Cardiac muscle cell (in vitro differentiated cells and primary cell): ENCODE measurements around the gene CCER1. TPM values are rescaled to one million over a fixed set of nuclear protein-coding genes. Genes with fewer than 3 reads are reported as not detected.

Experiments used
- DNase-seq, 2 donors: peaks; one replicate each; pipeline versions ENCODE4 v3.0.0 to v3.0.0-alpha.2; 2010 to 2017; ENCODE audit warnings: low read depth in 1 of 2, low spot score in 1 of 2
- H3K27ac ChIP-seq: fragments of 200-600 bp; sonication (generic); 2 replicates; pipeline ENCODE4 v1.5.1; 2016
- H3K27me3 ChIP-seq: fragments of 200-600 bp; sonication (generic); 2 replicates; pipeline ENCODE4 v1.6.0; 2016; ENCODE audit warnings: control low read depth
- H3K36me3 ChIP-seq: fragments of 200-600 bp; sonication (generic); 2 replicates; pipeline ENCODE4 v1.5.1; 2016; ENCODE audit warnings: control low read depth
- H3K4me1 ChIP-seq: fragments of 200-600 bp; sonication (generic); 2 replicates; pipeline ENCODE4 v1.8.1; 2017; ENCODE audit warnings: low read depth, mild to moderate bottlenecking, mixed run types
- H3K4me3 ChIP-seq: fragments of 200-600 bp; sonication (generic); 2 replicates; pipeline ENCODE4 v1.5.1; 2016; ENCODE audit warnings: mild to moderate bottlenecking
- H3K9me3 ChIP-seq: fragments of 200-600 bp; sonication (generic); 2 replicates; pipeline ENCODE4 v1.5.1; 2017; ENCODE audit warnings: low read depth, mild to moderate bottlenecking, control low read depth
- CTCF ChIP-seq: IDR thresholded peaks from 2 replicates; pipeline ENCODE4 v1.5.1; 2012; ENCODE audit warnings: low read depth, mild to moderate bottlenecking, low read length
- polyA plus RNA-seq: library from polyadenylated mRNA; unstranded; fragments of >200 nt; fragmentation: Nextera tagmentation; extraction: Ambion mirVana; gene quantifications from 2 replicates; pipeline ENCODE4 v1.2.1, GENCODE V29; 2016
- total RNA-seq: library from RNA; depleted of rRNA; stranded (reverse); fragments of >200 nt; gene quantifications from 2 replicates; pipeline ENCODE4 v1.2.3, GENCODE V29; 2016

The CCER1 gene
- total and polyA plus RNA-seq, 2 experiments from 2014 or later: not detected

GRCh38 chr12:90984114-90984513 lies 29.1 kb upstream of the CCER1 start:
- no peak for TF ChIP-seq CTCF
- H3K27ac ChIP-seq: no peak overlapping the region
- no peaks in the 10 kb centered on the region for H3K36me3 ChIP-seq
- no peak overlapping the region for H3K4me3 ChIP-seq
- no peaks in the 10 kb centered on the region for H3K9me3 ChIP-seq
- no peaks in the 10 kb centered on the region for H3K27me3 ChIP-seq
- no peaks in the 10 kb centered on the region for H3K4me1 ChIP-seq
- DNase-seq: no peak

- no peaks in the 10 kb centered on the region for H3K27me3 ChIP-seq
- no peak for TF ChIP-seq CTCF
- DNase-seq: no peak
- H3K9me3 ChIP-seq: no peaks in the 10 kb centered on the region
- H3K36me3 ChIP-seq: no peaks in the 10 kb centered on the region
- no peak overlapping the region for H3K4me3 ChIP-seq
- no peak overlapping the region for H3K27ac ChIP-seq
- H3K4me1 ChIP-seq: no peaks in the 10 kb centered on the region
These were observed 27.2 kb upstream of the CCER1 start for GRCh38 chr12:90982170-90982569.

GRCh38 chr12:90979951-90980350 lies 25.0 kb upstream of the CCER1 start:
- no peak overlapping the region for H3K4me3 ChIP-seq
- H3K36me3 ChIP-seq: no peaks in the 10 kb centered on the region
- no peak overlapping the region for H3K27ac ChIP-seq
- no peaks in the 10 kb centered on the region for H3K9me3 ChIP-seq
- TF ChIP-seq CTCF: no peak
- no peaks in the 10 kb centered on the region for H3K27me3 ChIP-seq
- DNase-seq: peak in 1 of 2 donors; percentile 70
- H3K4me1 ChIP-seq: no peaks in the 10 kb centered on the region

GRCh38 chr12:90979019-90979418 lies 24.0 kb upstream of the CCER1 start:
- H3K4me3 ChIP-seq: no peak overlapping the region
- H3K36me3 ChIP-seq: no peaks in the 10 kb centered on the region
- DNase-seq: no peak
- no peaks in the 10 kb centered on the region for H3K9me3 ChIP-seq
- no peaks in the 10 kb centered on the region for H3K4me1 ChIP-seq
- no peak overlapping the region for H3K27ac ChIP-seq
- TF ChIP-seq CTCF: no peak
- no peaks in the 10 kb centered on the region for H3K27me3 ChIP-seq

GRCh38 chr12:90978117-90978770 lies 23.3 kb upstream of the CCER1 start:
- Histone ChIP-seq H3K27ac (no peak overlapping the region), H3K27me3 (no peaks in the 10 kb centered on the region), H3K9me3 (no peaks in the 10 kb centered on the region), H3K4me3 (no peak overlapping the region), H3K4me1 (no peaks in the 10 kb centered on the region), H3K36me3 (no peaks in the 10 kb centered on the region)
- peak; percentile 66 for TF ChIP-seq CTCF
- DNase-seq: peak; percentile 68 to 85
